ENCODE results near the gene SCN9A.

DNA sequence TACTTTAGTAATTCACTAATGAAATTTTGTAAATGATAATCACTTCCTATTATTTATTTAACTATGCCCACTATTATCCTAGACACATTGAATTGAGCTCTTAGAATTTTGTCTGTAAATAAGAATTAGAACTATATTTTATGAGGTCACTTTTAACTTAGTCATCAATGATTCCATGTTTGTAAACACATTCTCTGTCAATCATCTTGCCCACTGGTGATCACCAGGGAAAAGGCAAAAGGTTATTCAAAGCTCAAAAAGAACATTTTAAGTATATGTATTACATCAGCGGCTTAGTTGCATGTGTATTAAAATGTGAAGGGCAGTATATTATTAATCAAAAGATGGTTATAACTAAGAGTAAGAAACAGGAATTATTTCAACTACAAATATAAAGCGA is 25.2 kb downstream of the SCN9A start:
- TF ChIP-seq POLR2AphosphoS5 (IDR thresholded peaks at IDR 0.05; ENCODE audit: low read depth, low read length) (no peak), POLR2A (IDR thresholded peaks at IDR 0.05; ENCODE audit: borderline replicate concordance, extremely low read depth, insufficient read depth, insufficient read length) (no peak), RAD21 (IDR thresholded peaks at IDR 0.05; ENCODE audit: low read depth) (no peak), EZH2 (IDR thresholded peaks at IDR 0.05) (no peak), SRF (IDR thresholded peaks at IDR 0.05; ENCODE audit: low read depth) (no peak), CEBPB (IDR thresholded peaks at IDR 0.05; ENCODE audit: low read depth) (no peak), EGR1 (IDR thresholded peaks at IDR 0.05; ENCODE audit: low read depth) (no peak), EZH2phosphoT487 (IDR thresholded peaks at IDR 0.05; ENCODE audit: borderline replicate concordance) (no peak)
- TF ChIP-seq, protein P1, sequence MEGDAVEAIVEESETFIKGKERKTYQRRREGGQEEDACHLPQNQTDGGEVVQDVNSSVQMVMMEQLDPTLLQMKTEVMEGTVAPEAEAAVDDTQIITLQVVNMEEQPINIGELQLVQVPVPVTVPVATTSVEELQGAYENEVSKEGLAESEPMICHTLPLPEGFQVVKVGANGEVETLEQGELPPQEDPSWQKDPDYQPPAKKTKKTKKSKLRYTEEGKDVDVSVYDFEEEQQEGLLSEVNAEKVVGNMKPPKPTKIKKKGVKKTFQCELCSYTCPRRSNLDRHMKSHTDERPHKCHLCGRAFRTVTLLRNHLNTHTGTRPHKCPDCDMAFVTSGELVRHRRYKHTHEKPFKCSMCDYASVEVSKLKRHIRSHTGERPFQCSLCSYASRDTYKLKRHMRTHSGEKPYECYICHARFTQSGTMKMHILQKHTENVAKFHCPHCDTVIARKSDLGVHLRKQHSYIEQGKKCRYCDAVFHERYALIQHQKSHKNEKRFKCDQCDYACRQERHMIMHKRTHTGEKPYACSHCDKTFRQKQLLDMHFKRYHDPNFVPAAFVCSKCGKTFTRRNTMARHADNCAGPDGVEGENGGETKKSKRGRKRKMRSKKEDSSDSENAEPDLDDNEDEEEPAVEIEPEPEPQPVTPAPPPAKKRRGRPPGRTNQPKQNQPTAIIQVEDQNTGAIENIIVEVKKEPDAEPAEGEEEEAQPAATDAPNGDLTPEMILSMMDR (IDR thresholded peaks at IDR 0.05 in 2 of 3, conservative IDR thresholded peaks at IDR 0.05 in 1 of 3; ENCODE audit: borderline replicate concordance in 1 of 3, insufficient read depth in 1 of 3, low read depth in 2 of 3, low read length in 2 of 3) = no peak
- TF ChIP-seq, protein P2, sequence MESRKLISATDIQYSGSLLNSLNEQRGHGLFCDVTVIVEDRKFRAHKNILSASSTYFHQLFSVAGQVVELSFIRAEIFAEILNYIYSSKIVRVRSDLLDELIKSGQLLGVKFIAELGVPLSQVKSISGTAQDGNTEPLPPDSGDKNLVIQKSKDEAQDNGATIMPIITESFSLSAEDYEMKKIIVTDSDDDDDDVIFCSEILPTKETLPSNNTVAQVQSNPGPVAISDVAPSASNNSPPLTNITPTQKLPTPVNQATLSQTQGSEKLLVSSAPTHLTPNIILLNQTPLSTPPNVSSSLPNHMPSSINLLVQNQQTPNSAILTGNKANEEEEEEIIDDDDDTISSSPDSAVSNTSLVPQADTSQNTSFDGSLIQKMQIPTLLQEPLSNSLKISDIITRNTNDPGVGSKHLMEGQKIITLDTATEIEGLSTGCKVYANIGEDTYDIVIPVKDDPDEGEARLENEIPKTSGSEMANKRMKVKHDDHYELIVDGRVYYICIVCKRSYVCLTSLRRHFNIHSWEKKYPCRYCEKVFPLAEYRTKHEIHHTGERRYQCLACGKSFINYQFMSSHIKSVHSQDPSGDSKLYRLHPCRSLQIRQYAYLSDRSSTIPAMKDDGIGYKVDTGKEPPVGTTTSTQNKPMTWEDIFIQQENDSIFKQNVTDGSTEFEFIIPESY (IDR thresholded peaks at IDR 0.05; ENCODE audit: extremely low read depth, insufficient replicate concordance, low read length) = no peak
